Measurements from ENCODE around the gene ENTPD6.

ENTPD6 gene

DNA sequence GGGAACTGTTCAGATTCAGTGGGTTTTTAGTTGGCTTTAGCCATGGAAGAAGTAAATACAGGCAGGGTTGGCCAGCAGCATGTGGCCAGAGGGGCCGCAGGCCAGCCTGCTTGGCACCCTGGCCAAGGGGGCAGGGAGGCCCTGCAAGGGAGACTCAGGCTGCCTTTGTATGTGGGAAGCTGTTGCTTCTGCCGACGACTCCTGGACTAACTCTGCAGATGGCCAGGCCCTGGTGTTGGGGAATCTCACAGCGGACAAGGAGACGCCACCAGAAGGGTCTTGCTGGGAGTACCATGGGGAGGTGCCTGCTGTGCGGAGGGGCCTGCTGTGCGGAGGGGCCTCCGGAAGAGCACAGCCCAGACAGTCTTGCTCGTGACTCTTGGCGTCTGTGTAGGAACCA lies 77.5 kb downstream of the ENTPD6 start:
- TF ChIP-seq FOXP2 (optimal IDR thresholded peaks at IDR 0.05; ENCODE audit: borderline replicate concordance, extremely low read depth, extremely low read length, insufficient read depth): no peak
- TF ChIP-seq TAF1 (IDR thresholded peaks at IDR 0.05; ENCODE audit: borderline replicate concordance, insufficient read depth, low read length): no peak
- TF ChIP-seq, protein P1, sequence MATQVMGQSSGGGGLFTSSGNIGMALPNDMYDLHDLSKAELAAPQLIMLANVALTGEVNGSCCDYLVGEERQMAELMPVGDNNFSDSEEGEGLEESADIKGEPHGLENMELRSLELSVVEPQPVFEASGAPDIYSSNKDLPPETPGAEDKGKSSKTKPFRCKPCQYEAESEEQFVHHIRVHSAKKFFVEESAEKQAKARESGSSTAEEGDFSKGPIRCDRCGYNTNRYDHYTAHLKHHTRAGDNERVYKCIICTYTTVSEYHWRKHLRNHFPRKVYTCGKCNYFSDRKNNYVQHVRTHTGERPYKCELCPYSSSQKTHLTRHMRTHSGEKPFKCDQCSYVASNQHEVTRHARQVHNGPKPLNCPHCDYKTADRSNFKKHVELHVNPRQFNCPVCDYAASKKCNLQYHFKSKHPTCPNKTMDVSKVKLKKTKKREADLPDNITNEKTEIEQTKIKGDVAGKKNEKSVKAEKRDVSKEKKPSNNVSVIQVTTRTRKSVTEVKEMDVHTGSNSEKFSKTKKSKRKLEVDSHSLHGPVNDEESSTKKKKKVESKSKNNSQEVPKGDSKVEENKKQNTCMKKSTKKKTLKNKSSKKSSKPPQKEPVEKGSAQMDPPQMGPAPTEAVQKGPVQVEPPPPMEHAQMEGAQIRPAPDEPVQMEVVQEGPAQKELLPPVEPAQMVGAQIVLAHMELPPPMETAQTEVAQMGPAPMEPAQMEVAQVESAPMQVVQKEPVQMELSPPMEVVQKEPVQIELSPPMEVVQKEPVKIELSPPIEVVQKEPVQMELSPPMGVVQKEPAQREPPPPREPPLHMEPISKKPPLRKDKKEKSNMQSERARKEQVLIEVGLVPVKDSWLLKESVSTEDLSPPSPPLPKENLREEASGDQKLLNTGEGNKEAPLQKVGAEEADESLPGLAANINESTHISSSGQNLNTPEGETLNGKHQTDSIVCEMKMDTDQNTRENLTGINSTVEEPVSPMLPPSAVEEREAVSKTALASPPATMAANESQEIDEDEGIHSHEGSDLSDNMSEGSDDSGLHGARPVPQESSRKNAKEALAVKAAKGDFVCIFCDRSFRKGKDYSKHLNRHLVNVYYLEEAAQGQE (IDR thresholded peaks at IDR 0.05; ENCODE audit: insufficient read depth in 1 of 2, low read depth in 2 of 2, low read length in 2 of 2): no peak
- no peak for TF ChIP-seq POLR2AphosphoS5 (IDR thresholded peaks at IDR 0.05; ENCODE audit: low read depth, low read length)
- TF ChIP-seq SIN3A (IDR thresholded peaks at IDR 0.05; ENCODE audit: borderline replicate concordance, insufficient read depth, low read length): no peak

DNA sequence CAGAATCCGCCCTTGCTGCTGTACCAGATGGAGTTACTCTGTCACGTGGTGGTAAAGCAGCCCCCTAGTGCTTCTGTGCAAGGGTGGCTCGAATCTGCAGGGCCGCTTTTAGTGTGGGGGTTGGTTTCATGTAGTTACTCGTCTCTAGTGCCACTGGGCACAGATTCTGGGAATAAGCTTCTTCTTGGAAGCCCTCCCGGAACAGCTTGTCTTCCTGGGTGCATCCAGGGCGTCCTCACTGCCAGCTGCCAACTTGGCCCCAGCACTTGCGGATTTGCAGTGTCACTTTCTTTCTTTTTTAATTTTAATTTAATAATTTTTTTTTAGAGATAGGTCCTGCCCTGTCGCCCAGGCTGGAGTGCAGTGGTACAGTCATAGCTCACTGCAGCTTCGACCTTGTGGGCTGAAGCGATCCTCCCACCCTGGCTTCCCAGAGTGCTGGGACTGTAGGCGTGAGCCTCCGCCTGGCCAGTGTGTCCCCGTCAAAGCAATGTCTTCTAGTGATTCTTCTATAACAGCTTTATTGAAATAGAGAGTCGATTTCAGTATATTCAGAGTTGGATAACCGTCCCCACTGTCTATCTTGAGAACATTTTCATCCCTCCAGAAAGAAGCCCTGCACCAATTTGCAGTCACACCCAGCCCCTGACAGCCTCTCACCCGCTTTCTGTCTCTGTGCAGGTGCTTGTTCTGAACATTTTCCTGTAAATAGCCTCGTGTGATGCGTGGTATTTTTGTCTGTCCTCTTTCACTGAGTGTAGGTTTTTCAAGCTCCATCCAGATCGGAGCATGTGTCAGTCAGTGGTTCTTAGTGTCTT lies 78.2 kb downstream of the ENTPD6 start:
- TF ChIP-seq POLR2AphosphoS5 (IDR thresholded peaks at IDR 0.05; ENCODE audit: low read depth, low read length) (no peak), SIN3A (IDR thresholded peaks at IDR 0.05; ENCODE audit: borderline replicate concordance, insufficient read depth, low read length) (no peak), FOXP2 (optimal IDR thresholded peaks at IDR 0.05; ENCODE audit: borderline replicate concordance, extremely low read depth, extremely low read length, insufficient read depth) (no peak), TAF1 (IDR thresholded peaks at IDR 0.05; ENCODE audit: borderline replicate concordance, insufficient read depth, low read length) (no peak)
- TF ChIP-seq, protein P1 (IDR thresholded peaks at IDR 0.05; ENCODE audit: insufficient read depth in 1 of 2, low read depth in 2 of 2, low read length in 2 of 2): no peak

DNA sequence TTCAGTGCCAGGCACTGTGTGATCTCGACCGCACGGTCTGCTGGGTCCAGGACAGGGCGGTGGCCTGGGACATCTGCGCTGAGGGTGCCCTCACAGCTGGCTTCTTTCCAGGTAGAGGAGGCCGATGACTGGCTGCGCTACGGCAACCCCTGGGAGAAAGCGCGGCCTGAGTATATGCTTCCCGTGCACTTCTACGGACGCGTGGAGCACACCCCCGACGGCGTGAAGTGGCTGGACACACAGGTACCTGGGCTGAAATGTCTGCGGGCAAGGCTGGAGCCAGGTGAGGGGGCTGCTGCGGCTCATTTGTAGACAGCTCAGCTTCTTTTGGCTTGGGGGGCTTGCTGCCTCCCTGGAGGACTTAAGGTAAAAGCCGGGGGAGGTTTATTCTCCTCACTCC lies 79.0 kb downstream of the ENTPD6 start:
- TF ChIP-seq TAF1 (IDR thresholded peaks at IDR 0.05; ENCODE audit: borderline replicate concordance, insufficient read depth, low read length) (no peak), FOXP2 (optimal IDR thresholded peaks at IDR 0.05; ENCODE audit: borderline replicate concordance, extremely low read depth, extremely low read length, insufficient read depth) (no peak), SIN3A (IDR thresholded peaks at IDR 0.05; ENCODE audit: borderline replicate concordance, insufficient read depth, low read length) (no peak), POLR2AphosphoS5 (IDR thresholded peaks at IDR 0.05; ENCODE audit: low read depth, low read length) (no peak)
- TF ChIP-seq, protein P1 (IDR thresholded peaks at IDR 0.05; ENCODE audit: insufficient read depth in 1 of 2, low read depth in 2 of 2, low read length in 2 of 2): no peak

DNA sequence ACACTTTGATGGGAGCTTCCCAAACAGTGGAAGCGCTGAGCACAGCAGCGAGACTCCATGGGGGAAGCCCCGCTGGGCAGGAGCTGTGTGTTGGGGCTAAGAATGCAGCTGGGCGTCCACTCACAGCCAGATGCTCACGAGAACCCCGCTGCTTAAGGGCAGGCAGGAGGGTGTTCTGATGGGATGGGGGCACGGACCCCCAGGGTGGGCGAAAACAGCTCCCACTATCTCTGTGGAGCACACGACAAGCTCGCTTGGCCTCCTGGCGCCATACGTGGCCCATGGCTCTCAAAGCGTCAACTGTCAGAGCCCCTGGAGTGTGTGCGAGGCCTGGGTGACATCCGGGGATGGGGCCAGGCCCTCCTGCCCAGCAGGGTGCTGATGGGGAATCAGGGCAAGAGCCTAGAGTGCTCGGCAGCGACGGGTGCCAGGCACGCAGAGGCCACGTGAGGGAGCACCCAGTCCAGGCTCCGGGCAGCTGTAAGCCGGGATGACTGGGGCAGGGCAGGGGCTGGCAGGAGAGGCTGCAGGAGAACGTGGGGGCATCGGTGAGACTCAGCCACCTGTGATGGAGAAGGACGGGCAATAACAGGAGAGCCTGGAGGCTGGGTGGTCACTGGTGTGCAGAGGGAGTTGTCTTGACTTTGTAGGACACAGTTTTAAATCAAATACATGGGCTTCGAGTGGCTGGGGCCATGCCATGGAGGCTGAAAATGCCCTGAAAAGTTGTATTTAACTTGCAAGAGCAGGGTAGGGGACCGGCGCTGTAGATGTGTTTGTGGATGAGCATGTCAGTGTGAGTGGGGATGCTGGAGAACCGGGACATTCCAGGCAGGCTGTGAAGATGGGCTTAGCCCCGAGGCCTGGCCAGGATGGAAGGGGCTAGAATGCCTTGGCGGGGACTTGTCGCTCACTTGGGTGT lies 79.6 kb downstream of the ENTPD6 start:
- TF ChIP-seq FOXP2 (optimal IDR thresholded peaks at IDR 0.05; ENCODE audit: borderline replicate concordance, extremely low read depth, extremely low read length, insufficient read depth): no peak
- TF ChIP-seq POLR2AphosphoS5 (IDR thresholded peaks at IDR 0.05; ENCODE audit: low read depth, low read length): no peak
- TF ChIP-seq, protein P1 (IDR thresholded peaks at IDR 0.05; ENCODE audit: insufficient read depth in 1 of 2, low read depth in 2 of 2, low read length in 2 of 2): no peak
- TF ChIP-seq SIN3A (IDR thresholded peaks at IDR 0.05; ENCODE audit: borderline replicate concordance, insufficient read depth, low read length): no peak
- no peak for TF ChIP-seq TAF1 (IDR thresholded peaks at IDR 0.05; ENCODE audit: borderline replicate concordance, insufficient read depth, low read length)
